Measurements from ENCODE around the gene ARHGEF16.
A peak's percentile ranks its signal among the peaks of the same experiment; 100 is the strongest.

Gene ARHGEF16

DNA sequence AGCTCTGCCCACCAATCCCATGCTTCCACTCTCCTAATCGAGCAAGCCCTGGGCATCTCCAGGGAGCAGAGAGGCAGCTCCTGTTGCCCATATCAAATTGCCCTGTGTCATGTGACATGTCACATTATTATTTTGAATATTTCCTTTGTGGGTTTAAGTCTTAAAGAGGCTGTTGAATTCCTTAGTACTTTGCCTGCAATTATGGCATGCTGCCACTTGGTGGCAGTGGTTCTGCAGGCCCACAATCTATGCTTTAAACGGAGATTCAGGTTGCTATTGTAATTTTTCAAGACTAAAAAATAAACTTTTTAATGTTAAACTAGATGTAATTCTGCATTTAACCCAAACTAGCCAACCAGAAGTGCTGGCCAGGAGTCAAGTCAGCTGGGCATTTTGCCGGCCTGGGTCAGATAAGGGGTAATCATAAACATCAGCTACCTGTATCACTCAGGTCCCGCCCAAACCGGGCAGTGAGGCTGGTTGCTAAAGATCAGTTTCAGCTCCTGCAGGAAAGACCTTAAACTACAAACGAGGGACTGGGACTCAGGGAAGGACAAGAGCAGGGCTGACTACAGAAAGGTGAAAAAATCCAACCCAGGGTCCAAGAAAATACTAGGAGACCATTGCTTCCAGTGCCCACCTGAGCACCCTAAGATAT lies 37.3 kb upstream of the ARHGEF16 start:
- peak; percentile 38 for TF ChIP-seq CTCF (IDR thresholded peaks at IDR 0.05; ENCODE audit: low read depth, low read length, missing control alignments)
- DNase-seq (ENCODE audit: low read depth), result no peak
- H3K4me3 ChIP-seq (ENCODE audit: low read depth, low read length), result no peak overlapping the region

GRCh38 chr1:3417934-3418333 lies 36.5 kb upstream of the ARHGEF16 start:
- no peak for TF ChIP-seq CTCF (IDR thresholded peaks at IDR 0.05; ENCODE audit: low read depth, low read length, missing control alignments)
- DNase-seq (ENCODE audit: low read depth), result no peak
- no peak overlapping the region for H3K4me3 ChIP-seq (ENCODE audit: low read depth, low read length)

GRCh38 chr1:3418600-3418999 lies 35.9 kb upstream of the ARHGEF16 start:
- H3K4me3 ChIP-seq (ENCODE audit: low read depth, low read length), result no peak overlapping the region
- no peak for TF ChIP-seq CTCF (IDR thresholded peaks at IDR 0.05; ENCODE audit: low read depth, low read length, missing control alignments)
- no peak for DNase-seq (ENCODE audit: low read depth)

DNA sequence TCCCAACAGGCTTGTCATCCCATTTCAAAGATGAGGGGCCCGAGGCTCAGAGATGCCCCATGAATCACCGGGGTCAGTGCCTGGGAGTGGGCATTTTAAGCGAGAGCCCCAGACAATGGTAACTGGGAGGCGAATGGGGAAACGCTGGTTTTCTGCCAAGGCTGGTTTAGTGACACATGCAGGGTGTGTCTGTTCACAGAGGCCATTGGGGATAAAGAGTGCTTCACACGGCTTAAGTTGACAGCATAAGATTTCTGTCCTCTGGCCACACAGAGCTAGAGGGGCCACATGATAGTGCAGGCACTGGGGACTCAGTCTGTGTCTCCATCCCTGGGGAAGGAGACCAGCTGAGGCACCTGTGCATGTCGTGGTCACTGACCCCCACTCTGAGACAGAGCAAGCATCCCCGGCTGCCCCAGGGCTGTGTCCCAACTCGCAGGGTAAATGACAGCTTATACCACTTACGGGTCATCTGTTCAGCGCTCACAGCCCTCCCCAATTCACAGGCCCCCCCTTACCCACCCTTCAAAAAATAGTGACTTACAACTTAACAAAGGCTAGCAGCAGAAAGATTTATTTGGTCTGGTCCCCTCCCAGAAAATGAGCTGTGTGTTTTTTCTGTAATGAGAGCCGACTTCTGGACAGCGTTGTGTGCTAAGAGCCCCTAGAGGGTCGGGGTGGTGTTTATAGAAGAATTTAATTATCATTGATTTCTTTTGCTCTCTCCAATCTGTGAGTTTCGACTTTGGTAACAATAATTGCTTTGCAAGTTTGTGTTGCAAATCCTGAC lies 34.9 kb upstream of the ARHGEF16 start:
- no peak for TF ChIP-seq CTCF (IDR thresholded peaks at IDR 0.05; ENCODE audit: low read depth, low read length, missing control alignments)
- H3K4me3 ChIP-seq (ENCODE audit: low read depth, low read length), result no peak overlapping the region
- no peak for DNase-seq (ENCODE audit: low read depth)

DNA sequence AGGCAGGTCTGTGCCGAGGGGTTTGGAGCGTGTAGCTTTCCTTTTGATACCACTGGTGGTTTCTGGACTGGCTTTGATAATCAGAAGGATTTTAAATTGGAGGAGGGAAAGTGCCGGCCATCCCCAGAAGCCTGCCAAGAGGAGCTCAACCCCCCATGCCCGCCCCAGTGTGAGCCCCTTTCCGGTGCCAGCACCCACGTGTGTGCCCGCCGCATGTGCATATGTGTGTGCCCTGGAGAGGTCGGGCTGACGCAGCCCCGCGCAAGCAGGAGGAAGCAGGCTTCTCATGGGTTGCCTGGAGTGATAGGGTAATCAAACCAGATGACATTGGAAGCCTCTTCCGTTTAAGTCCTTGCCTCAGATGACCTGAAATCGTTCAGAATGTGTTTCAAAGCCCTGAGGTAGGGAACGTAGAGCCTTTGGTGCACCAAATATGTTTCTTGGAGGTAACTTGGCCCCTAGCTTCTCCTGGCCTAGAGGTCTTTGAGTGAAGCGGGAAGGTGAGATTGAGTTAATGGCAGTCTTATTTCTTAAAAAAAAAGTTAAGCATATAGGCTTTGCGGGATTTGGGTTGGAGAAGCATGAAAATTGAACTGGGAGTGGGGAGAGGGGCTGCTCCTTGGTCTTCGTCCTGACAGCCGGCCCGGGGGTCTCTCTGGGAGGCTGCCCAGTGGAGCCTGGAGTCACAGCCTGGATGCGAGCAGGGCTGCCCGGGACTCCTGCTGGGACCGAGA lies 34.1 kb upstream of the ARHGEF16 start:
- no peak for DNase-seq (ENCODE audit: low read depth)
- no peak for TF ChIP-seq CTCF (IDR thresholded peaks at IDR 0.05; ENCODE audit: low read depth, low read length, missing control alignments)

GRCh38 chr1:3422638-3423037 lies 31.8 kb upstream of the ARHGEF16 start:
- H3K4me3 ChIP-seq (ENCODE audit: low read depth, low read length), result no peak overlapping the region
- no peak for DNase-seq (ENCODE audit: low read depth)
- TF ChIP-seq CTCF (IDR thresholded peaks at IDR 0.05; ENCODE audit: low read depth, low read length, missing control alignments), result no peak

More for the DNA sequence above, 34.1 kb upstream of the ARHGEF16 start:
- H3K4me3 ChIP-seq (ENCODE audit: low read depth, low read length), result no peak overlapping the region
